CD14-positive monocyte (primary cell): ENCODE results near the gene PIGL. TPM values are rescaled to one million over a fixed set of nuclear protein-coding genes. Genes with fewer than 3 reads are reported as not detected.

Experiments
- DNase-seq, 3 donors: peaks; one replicate each; pipeline ENCODE4 v3.0.0-alpha.2; 2011 to 2022
- H2AFZ ChIP-seq: 2 replicates; pipeline ENCODE4 v1.6.0; 2012; ENCODE audit warnings: mild to moderate bottlenecking, low read depth, low read length, inconsistent platforms; ENCODE audit not compliant: insufficient read depth, poor library complexity, severe bottlenecking
- H3K27ac ChIP-seq, 2 donors: 1 replicate in 1 of 2; 2 replicates in 1 of 2; pipeline ENCODE4 v1.5.1; 2012 to 2013; ENCODE audit warnings: low read length in 2 of 2, control low read depth in 1 of 2, inconsistent platforms in 1 of 2, low read depth in 1 of 2, mild to moderate bottlenecking in 1 of 2
- H3K27me3 ChIP-seq, 2 donors: one replicate each; pipeline versions ENCODE4 v1.6.0 to v1.6.1; 2011 to 2013; ENCODE audit warnings: low read length in 2 of 2; ENCODE audit not compliant: control insufficient read depth in 2 of 2, insufficient read depth in 2 of 2
- H3K36me3 ChIP-seq, 2 donors: replicated peaks in 1 of 2; 1 replicate in 1 of 2; 2 replicates in 1 of 2; pipeline versions ENCODE4 v1.5.1 to v1.6.1; 2012 to 2013; ENCODE audit warnings: low read length in 2 of 2, control low read depth in 1 of 2, inconsistent platforms in 1 of 2, mild to moderate bottlenecking in 1 of 2; ENCODE audit not compliant: insufficient read depth in 2 of 2, control insufficient read depth in 1 of 2
- H3K4me1 ChIP-seq, 2 donors: 1 replicate in 1 of 2; 2 replicates in 1 of 2; pipeline versions ENCODE4 v1.5.1 to v1.6.1; 2012 to 2013; ENCODE audit warnings: low read length in 2 of 2, control low read depth in 1 of 2, inconsistent platforms in 1 of 2, mild to moderate bottlenecking in 1 of 2, moderate library complexity in 1 of 2; ENCODE audit not compliant: insufficient read depth in 2 of 2, control insufficient read depth in 1 of 2
- H3K4me2 ChIP-seq: replicated peaks from 2 replicates; pipeline ENCODE3; 2012; ENCODE audit warnings: low read length, moderate library complexity, mild to moderate bottlenecking; ENCODE audit not compliant: poor library complexity, severe bottlenecking; ENCODE audit errors: extremely low read depth
- H3K4me3 ChIP-seq, 3 experiments: fragments of 200-600 bp in 1 of 3; sonication (generic) in 1 of 3; replicated peaks in 1 of 3; 1 replicate in 2 of 3; 2 replicates in 1 of 3; pipeline ENCODE4 v1.5.1; 2011 to 2013; ENCODE audit warnings: low read length in 3 of 3, mild to moderate bottlenecking in 3 of 3, control low read depth in 2 of 3, low read depth in 2 of 3, inconsistent platforms in 1 of 3, moderate library complexity in 1 of 3
- H3K79me2 ChIP-seq: 2 replicates; pipeline ENCODE4 v1.6.0; 2012; ENCODE audit warnings: mild to moderate bottlenecking, control low read depth, inconsistent platforms, low read length, moderate library complexity; ENCODE audit not compliant: insufficient read depth
- H3K9ac ChIP-seq: 2 replicates; pipeline ENCODE4 v1.6.0; 2017; ENCODE audit warnings: low read length, mild to moderate bottlenecking; ENCODE audit not compliant: insufficient read depth, poor library complexity, severe bottlenecking
- H3K9me3 ChIP-seq, 2 donors: replicated peaks in 1 of 2; 1 replicate in 1 of 2; 2 replicates in 1 of 2; pipeline versions ENCODE4 v1.5.1 to v1.6.1; 2012 to 2013; ENCODE audit warnings: low read length in 2 of 2, control low read depth in 1 of 2; ENCODE audit not compliant: control insufficient read depth in 1 of 2, insufficient read depth in 1 of 2
- H4K20me1 ChIP-seq: 2 replicates; pipeline ENCODE4 v1.6.0; 2012; ENCODE audit warnings: mild to moderate bottlenecking, low read length, control low read depth, moderate library complexity; ENCODE audit not compliant: insufficient read depth
- H3K27ac Mint-ChIP-seq, 7 donors: one replicate each; pipeline ENCODE4 v1.8.0; 2020; ENCODE audit warnings: mild to moderate bottlenecking in 7 of 7, mixed read lengths in 7 of 7, moderate library complexity in 6 of 7, inconsistent platforms in 2 of 7
- H3K27me3 Mint-ChIP-seq, 3 donors: one replicate each; pipeline ENCODE4 v1.8.0; 2021 to 2022; ENCODE audit warnings: low read depth in 3 of 3, mild to moderate bottlenecking in 3 of 3, mixed read lengths in 3 of 3, moderate library complexity in 3 of 3, inconsistent platforms in 1 of 3
- H3K36me3 Mint-ChIP-seq, 2 donors: one replicate each; pipeline ENCODE4 v1.8.0; 2020; ENCODE audit warnings: mixed read lengths in 2 of 2, inconsistent platforms in 1 of 2, mild to moderate bottlenecking in 1 of 2
- H3K4me1 Mint-ChIP-seq: one replicate; pipeline ENCODE4 v1.8.0; 2020; ENCODE audit warnings: mild to moderate bottlenecking, mixed read lengths
- H3K4me3 Mint-ChIP-seq, 2 donors: one replicate each; pipeline ENCODE4 v1.8.0; 2020; ENCODE audit warnings: mild to moderate bottlenecking in 2 of 2, mixed read lengths in 2 of 2, moderate library complexity in 1 of 2
- H3K9me3 Mint-ChIP-seq, 7 donors: one replicate each; pipeline ENCODE4 v1.8.0; 2020 to 2022; ENCODE audit warnings: mixed read lengths in 7 of 7, mild to moderate bottlenecking in 6 of 7, moderate library complexity in 6 of 7, inconsistent platforms in 2 of 7
- WGBS: methylation state at CpG from one replicate; pipeline ENCODE4 v1.1.5; 2013; ENCODE audit warnings: missing lambda C conversion rate; ENCODE audit not compliant: insufficient coverage; 5-methylcytosine and 5-hydroxymethylcytosine counted together
- intact Hi-C, 2 donors: fragments of 100-400 bp; cut with micrococcal nuclease; formaldehyde crosslinking; loops; one replicate each; pipeline versions ENCODE4 v1.15.0 to v1.15.1; 2023
- polyA plus RNA-seq, 3 donors: library from polyadenylated mRNA; depleted of rRNA in 1 of 3; unstranded in 2 of 3; stranded (reverse) in 1 of 3; fragments of 300-500 nt in 2 of 3; fragments of >200 nt in 1 of 3; fragmentation: Illumina TruSeq in 2 of 3; gene quantifications; 1 replicate in 2 of 3; 2 replicates in 1 of 3; pipeline ENCODE4 v1.2.3, GENCODE V29; 2012 to 2021
- TF ChIP-seq, protein P1 (sequence below): fragments of 200-600 bp; IDR thresholded peaks from one replicate; pipeline ENCODE4 v1.8.0; 2022; ENCODE audit warnings: antibody characterized with exemption, mild to moderate bottlenecking

The PIGL gene
- polyA plus RNA-seq, 3 donors: 3.6 to 44.2 (median 4.0) TPM

DNA sequence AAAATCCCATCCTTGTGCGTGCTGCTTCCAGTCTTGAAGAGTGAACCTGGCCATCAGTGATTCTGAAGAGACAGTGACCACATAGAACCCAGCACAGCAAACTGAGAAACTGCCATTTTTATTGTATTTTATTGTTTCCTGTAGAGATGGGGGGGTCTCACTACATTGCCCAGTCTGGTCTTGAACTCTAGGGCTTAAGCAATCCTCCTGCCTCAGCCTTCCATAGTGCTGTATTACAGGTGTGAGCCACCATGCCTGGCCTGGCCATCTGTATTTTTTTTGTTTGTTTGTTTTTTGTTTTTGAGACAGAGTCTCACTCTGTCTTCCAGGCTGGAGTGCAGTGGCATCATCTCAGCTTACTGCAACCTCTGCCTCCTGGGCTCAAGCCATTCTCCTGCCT, 122.4 kb downstream of the PIGL start:
- Mint-ChIP-seq H3K4me1 (no peaks in the 10 kb centered on the region), H3K27me3 (no peaks in the 10 kb centered on the region), H3K4me3 (no peak overlapping the region), H3K9me3 (no peaks in the 10 kb centered on the region), H3K36me3 (peaks cover 10 to 13% of the 10 kb centered on the region in 2 donors), H3K27ac (no peak overlapping the region)
- TF ChIP-seq, protein P1, sequence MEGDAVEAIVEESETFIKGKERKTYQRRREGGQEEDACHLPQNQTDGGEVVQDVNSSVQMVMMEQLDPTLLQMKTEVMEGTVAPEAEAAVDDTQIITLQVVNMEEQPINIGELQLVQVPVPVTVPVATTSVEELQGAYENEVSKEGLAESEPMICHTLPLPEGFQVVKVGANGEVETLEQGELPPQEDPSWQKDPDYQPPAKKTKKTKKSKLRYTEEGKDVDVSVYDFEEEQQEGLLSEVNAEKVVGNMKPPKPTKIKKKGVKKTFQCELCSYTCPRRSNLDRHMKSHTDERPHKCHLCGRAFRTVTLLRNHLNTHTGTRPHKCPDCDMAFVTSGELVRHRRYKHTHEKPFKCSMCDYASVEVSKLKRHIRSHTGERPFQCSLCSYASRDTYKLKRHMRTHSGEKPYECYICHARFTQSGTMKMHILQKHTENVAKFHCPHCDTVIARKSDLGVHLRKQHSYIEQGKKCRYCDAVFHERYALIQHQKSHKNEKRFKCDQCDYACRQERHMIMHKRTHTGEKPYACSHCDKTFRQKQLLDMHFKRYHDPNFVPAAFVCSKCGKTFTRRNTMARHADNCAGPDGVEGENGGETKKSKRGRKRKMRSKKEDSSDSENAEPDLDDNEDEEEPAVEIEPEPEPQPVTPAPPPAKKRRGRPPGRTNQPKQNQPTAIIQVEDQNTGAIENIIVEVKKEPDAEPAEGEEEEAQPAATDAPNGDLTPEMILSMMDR: no peak
- H3K27me3 ChIP-seq: no peaks in the 10 kb centered on the region
- H3K27ac ChIP-seq: no peak overlapping the region
- no peak overlapping the region for H3K4me2 ChIP-seq
- no peaks in the 10 kb centered on the region for H4K20me1 ChIP-seq
- no peak for DNase-seq
- H3K79me2 ChIP-seq: no peaks in the 10 kb centered on the region
- H3K4me3 ChIP-seq: no peak overlapping the region
- H3K9me3 ChIP-seq: no peaks in the 10 kb centered on the region
- no CpG with 5 or more reads among the region's 1 CpG for WGBS
- intact Hi-C loops: no loop called here
- H3K9ac ChIP-seq: no peak overlapping the region
- no peak overlapping the region for H2AFZ ChIP-seq
- H3K4me1 ChIP-seq: no peaks in the 10 kb centered on the region
- H3K36me3 ChIP-seq: peaks cover 0 to 6% of the 10 kb centered on the region in 2 donors

DNA sequence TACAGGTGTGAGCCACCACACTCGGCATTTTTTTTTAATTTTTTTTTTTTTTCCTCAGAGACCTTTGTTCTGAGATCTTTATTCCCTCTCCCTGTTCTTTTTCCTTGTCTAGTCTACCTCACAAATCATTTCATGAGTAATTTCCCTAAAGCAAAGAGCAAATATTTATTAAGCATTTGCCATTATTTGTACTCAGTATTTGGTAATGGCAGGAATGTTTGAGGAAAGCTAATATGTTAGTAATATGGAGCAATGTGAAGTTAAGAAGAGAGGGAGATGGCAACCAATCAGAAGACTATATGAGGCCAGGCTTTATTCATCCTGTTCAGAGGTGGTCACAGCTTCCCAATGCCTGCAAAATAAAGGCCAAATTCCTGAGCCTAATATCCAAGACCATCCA, 122.9 kb downstream of the PIGL start:
- Mint-ChIP-seq H3K36me3 (peaks cover 10 to 13% of the 10 kb centered on the region in 2 donors), H3K27ac (no peak overlapping the region), H3K4me1 (no peaks in the 10 kb centered on the region), H3K27me3 (no peaks in the 10 kb centered on the region), H3K4me3 (no peak overlapping the region), H3K9me3 (no peaks in the 10 kb centered on the region)
- Histone ChIP-seq H4K20me1 (no peaks in the 10 kb centered on the region), H3K4me2 (no peak overlapping the region), H3K36me3 (peaks cover 0 to 6% of the 10 kb centered on the region in 2 donors), H3K27me3 (no peaks in the 10 kb centered on the region), H3K27ac (no peak overlapping the region), H3K4me3 (no peak overlapping the region), H3K9ac (no peak overlapping the region), H2AFZ (no peak overlapping the region), H3K9me3 (no peaks in the 10 kb centered on the region), H3K79me2 (no peaks in the 10 kb centered on the region), H3K4me1 (no peaks in the 10 kb centered on the region)
- intact Hi-C loops: no loop called here
- TF ChIP-seq, protein P1: no peak
- WGBS: no CpG with 5 or more reads among the region's 1 CpG
- no peak for DNase-seq
